ENCODE results near the gene PPP1R12C. TPM values are rescaled to one million over a fixed set of nuclear protein-coding genes. Genes with fewer than 3 reads are reported as not detected.

The PPP1R12C gene
- total RNA-seq, 2 donors from 2014 or later: 82.6 to 112 TPM

DNA sequence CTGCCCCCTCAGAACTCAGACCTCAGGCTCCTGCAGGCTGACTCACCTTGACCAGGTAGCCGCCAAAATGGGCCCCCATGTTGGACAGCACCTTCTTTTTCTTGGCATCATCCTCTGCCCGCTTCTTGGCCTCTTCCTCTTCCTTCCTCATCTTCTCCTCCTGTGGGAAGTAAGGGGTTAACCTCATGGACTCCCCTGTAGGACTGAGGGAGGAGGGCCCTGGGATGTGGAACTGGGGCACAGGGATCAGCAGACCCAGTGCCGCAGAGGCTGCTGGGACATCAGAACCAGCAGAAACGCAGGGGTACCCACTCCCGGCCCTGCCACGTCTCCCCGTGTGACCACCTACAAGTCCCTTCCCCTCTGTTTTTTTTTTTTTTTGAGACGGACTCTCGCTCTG, 20.5 kb upstream of the PPP1R12C start:
- H3K36me3 ChIP-seq: no peaks in the 10 kb centered on the region
- no peak for DNase-seq
- H3K4me1 ChIP-seq: no peaks in the 10 kb centered on the region
- H3K4me3 ChIP-seq: no peak overlapping the region
- H3K9ac ChIP-seq (ENCODE audit: low read depth in 2 of 2, low read length in 2 of 2): no peak overlapping the region
- intact Hi-C loops (cut with DNase I): no loop called here
- no peaks in the 10 kb centered on the region for H3K9me3 ChIP-seq
- H3K27ac ChIP-seq: no peak overlapping the region
- H3K27me3 ChIP-seq: peaks cover 5% of the 10 kb centered on the region
- TF ChIP-seq, protein P1, sequence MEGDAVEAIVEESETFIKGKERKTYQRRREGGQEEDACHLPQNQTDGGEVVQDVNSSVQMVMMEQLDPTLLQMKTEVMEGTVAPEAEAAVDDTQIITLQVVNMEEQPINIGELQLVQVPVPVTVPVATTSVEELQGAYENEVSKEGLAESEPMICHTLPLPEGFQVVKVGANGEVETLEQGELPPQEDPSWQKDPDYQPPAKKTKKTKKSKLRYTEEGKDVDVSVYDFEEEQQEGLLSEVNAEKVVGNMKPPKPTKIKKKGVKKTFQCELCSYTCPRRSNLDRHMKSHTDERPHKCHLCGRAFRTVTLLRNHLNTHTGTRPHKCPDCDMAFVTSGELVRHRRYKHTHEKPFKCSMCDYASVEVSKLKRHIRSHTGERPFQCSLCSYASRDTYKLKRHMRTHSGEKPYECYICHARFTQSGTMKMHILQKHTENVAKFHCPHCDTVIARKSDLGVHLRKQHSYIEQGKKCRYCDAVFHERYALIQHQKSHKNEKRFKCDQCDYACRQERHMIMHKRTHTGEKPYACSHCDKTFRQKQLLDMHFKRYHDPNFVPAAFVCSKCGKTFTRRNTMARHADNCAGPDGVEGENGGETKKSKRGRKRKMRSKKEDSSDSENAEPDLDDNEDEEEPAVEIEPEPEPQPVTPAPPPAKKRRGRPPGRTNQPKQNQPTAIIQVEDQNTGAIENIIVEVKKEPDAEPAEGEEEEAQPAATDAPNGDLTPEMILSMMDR (IDR thresholded peaks at IDR 0.05): no peak

DNA sequence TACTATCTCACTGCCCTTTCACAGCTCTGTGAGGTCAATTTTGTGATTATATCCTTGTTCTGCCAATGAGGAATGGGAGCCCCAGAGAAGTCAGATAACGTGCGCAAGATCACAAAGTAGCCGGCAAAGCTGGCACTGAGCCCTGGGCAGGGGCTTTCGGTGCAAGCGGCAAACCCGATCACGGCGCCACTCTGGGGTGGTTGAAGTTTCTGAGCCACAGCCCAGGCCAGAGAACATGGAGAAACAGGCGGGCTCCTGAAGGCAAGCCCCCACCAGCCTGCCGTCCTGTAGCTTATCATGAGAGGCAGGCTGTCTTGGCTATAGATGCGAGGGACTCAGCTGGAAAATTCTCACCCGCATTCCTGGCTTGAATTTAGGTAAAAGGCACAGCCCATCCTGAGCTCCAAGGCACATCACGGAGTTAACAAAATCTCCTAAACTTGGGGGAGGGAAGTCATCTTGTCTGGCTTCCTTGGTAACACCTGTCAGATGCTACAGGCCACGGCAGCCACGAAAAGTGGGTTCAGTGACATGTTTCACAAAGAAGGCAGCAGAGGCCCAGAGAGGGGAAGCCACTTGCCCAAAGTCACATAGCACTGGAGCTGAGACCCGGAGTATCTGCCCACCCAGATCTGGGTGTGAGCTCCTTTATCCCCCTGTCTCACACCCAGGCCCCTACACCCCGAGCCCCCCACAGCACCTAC, 19.1 kb upstream of the PPP1R12C start:
- no peak for DNase-seq
- Histone ChIP-seq H3K36me3 (no peaks in the 10 kb centered on the region), H3K9ac (ENCODE audit: low read depth in 2 of 2, low read length in 2 of 2) (no peak overlapping the region), H3K27me3 (peaks cover 5% of the 10 kb centered on the region), H3K4me1 (no peaks in the 10 kb centered on the region), H3K4me3 (no peak overlapping the region), H3K9me3 (no peaks in the 10 kb centered on the region), H3K27ac (no peak overlapping the region)
- TF ChIP-seq, protein P1 (IDR thresholded peaks at IDR 0.05): no peak
- intact Hi-C loops (cut with DNase I): no loop called here

DNA sequence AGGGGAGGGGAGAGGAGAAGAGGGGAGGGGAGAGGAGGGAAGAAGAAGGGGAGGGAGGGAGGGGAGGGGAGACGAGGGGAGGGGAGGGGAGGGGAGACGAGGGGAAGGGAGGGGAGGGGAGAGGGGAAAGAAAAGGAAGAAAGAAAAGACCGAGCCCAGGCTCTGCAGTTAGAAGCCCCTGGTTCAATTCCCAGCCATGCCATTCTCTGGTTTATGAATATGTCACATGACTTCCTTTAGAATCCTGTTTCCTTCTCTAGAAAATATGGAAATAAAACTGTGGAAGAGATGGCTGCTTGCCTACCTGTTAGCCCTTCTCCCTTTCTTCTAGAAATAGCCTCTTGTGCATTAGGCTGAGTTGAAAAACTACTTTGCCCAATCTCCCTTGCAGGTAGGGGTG, 17.3 kb upstream of the PPP1R12C start:
- Histone ChIP-seq H3K4me3 (no peak overlapping the region), H3K4me1 (no peaks in the 10 kb centered on the region), H3K36me3 (no peaks in the 10 kb centered on the region), H3K9ac (ENCODE audit: low read depth in 2 of 2, low read length in 2 of 2) (no peak overlapping the region), H3K9me3 (no peaks in the 10 kb centered on the region), H3K27ac (no peak overlapping the region), H3K27me3 (peaks cover 5% of the 10 kb centered on the region)
- intact Hi-C loops (cut with DNase I): no loop called here
- no peak for DNase-seq
- TF ChIP-seq, protein P1 (IDR thresholded peaks at IDR 0.05): no peak

DNA sequence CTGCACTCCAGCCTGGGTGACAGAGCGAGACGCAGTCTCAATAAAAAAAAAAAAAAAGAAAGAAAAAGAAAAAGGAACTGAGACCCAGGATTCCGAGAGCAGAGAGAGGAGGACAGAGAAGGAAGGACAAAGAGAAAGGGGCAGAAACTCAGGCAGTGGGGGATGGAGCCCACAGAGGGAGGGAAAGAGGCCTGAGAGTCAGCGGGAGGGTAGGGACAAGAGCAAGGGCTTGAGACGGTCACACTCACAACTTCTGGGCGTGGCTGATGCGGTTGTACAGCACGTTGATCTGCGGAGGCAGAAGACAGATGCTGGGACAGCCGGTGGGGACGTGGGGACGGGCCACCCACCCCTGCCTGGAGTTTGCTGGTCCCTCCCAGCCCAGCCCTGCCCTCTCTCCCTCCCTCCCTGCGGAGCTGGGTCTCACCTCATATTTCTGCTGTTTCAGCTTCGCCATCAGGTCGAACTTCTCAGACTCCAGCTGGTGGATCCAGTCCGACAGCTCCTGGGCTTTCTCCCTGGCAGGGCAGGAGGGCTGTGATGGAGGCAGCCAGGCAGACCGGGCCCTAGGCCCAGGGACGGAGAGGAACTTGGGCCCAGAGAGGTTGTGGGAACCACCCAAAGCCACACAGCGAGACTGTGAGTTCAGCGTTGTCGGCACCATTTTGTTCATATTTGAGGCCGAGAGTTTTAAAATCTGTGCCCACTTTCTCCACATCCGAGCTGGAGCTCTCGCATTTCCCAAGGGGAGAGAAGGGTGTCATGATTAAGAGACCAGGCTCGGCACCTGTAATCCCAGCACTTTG, 16.4 kb upstream of the PPP1R12C start:
- no peaks in the 10 kb centered on the region for H3K9me3 ChIP-seq
- no peaks in the 10 kb centered on the region for H3K27me3 ChIP-seq
- intact Hi-C loops (cut with DNase I): no loop called here
- TF ChIP-seq, protein P1 (IDR thresholded peaks at IDR 0.05): no peak
- H3K36me3 ChIP-seq: no peaks in the 10 kb centered on the region
- no peaks in the 10 kb centered on the region for H3K4me1 ChIP-seq
- no peak overlapping the region for H3K27ac ChIP-seq
- H3K4me3 ChIP-seq: no peak overlapping the region
- DNase-seq: no peak
- H3K9ac ChIP-seq (ENCODE audit: low read depth in 2 of 2, low read length in 2 of 2): no peak overlapping the region

DNA sequence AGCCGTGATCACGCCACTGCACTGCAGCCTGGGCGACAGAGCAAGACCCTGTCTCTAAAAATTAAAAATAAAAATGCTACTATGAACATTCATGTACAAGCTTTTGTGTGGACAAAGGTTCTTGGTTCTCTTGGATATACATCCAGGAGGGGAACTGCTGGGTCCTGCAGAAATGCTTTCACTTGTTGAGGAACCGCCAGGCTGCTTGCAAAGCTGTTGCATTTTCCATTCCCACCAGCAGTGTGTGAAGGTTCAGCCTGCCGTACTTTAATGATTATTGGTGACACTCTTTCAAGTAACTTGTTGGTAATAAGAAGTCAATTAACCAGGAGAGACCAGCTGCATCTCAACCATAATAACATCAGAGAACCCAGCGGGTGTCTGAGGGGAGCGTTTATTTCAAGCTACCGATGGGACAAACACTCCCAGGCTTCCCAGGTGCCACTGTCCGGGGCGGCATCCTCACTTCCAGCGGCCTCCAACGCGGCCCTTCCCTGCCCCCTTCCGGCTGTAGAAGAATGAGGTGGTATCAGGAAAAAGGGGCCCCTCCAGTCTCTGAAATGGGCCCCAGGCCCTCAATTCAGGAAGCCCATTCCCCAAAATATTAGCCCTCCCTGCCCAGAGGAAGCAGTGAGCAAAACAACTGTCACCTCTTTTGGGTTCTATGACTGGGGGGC, 15.2 kb upstream of the PPP1R12C start:
- intact Hi-C loops (cut with DNase I): no loop called here
- H3K9ac ChIP-seq (ENCODE audit: low read depth in 2 of 2, low read length in 2 of 2): no peak overlapping the region
- no peak for DNase-seq
- H3K27me3 ChIP-seq: no peaks in the 10 kb centered on the region
- no peaks in the 10 kb centered on the region for H3K4me1 ChIP-seq
- no peaks in the 10 kb centered on the region for H3K36me3 ChIP-seq
- H3K9me3 ChIP-seq: no peaks in the 10 kb centered on the region
- no peak overlapping the region for H3K27ac ChIP-seq
- no peak overlapping the region for H3K4me3 ChIP-seq
- TF ChIP-seq, protein P1 (IDR thresholded peaks at IDR 0.05): no peak
